ENCODE measurements around the gene TBCE. TPM values are rescaled to one million over a fixed set of nuclear protein-coding genes. Genes with fewer than 3 reads are reported as not detected.

The TBCE gene
- total and polyA plus RNA-seq, 2 experiments from 2014 or later = 21.5 to 43.9 TPM

DNA sequence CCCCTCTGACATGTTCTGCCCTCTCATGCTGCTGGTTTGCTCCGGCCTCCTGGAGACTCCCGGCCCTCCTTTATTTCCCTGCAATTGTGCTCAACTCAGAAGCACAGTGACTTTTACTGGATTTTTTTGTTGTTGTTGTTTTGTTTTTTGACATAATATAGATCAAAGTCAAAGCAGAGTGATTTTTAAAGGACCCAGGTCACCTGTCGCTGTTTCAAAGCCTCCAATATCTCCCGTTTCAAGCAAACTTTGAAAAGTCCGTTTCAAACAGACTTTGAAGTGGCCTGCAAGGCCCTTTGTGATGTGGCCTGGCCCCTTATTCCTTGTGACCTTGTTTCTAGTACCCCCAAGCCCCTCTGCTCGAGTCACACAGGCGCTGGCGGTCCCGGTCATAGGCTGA, 58.1 kb downstream of the TBCE start:
- H3K4me2 ChIP-seq = no peak overlapping the region
- no peak overlapping the region for H3K4me3 ChIP-seq
- TF ChIP-seq, protein P1, sequence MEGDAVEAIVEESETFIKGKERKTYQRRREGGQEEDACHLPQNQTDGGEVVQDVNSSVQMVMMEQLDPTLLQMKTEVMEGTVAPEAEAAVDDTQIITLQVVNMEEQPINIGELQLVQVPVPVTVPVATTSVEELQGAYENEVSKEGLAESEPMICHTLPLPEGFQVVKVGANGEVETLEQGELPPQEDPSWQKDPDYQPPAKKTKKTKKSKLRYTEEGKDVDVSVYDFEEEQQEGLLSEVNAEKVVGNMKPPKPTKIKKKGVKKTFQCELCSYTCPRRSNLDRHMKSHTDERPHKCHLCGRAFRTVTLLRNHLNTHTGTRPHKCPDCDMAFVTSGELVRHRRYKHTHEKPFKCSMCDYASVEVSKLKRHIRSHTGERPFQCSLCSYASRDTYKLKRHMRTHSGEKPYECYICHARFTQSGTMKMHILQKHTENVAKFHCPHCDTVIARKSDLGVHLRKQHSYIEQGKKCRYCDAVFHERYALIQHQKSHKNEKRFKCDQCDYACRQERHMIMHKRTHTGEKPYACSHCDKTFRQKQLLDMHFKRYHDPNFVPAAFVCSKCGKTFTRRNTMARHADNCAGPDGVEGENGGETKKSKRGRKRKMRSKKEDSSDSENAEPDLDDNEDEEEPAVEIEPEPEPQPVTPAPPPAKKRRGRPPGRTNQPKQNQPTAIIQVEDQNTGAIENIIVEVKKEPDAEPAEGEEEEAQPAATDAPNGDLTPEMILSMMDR (IDR thresholded peaks at IDR 0.05; ENCODE audit: poor library complexity) = no peak
- TF ChIP-seq EZH2phosphoT487 (IDR thresholded peaks at IDR 0.05; ENCODE audit: low read depth, severe bottlenecking, unreplicated experiment) (no peak), EZH2 (IDR thresholded peaks at IDR 0.05; ENCODE audit: borderline replicate concordance) (no peak)
- H3K4me1 ChIP-seq (ENCODE audit: insufficient read depth) = no peaks in the 10 kb centered on the region
- no peak overlapping the region for H2AFZ ChIP-seq
- H4K20me1 ChIP-seq (ENCODE audit: insufficient read depth, poor library complexity, severe bottlenecking) = no peaks in the 10 kb centered on the region
- no peaks in the 10 kb centered on the region for H3K36me3 ChIP-seq (replicated peaks; ENCODE audit: insufficient read depth, low read depth)
- no peaks in the 10 kb centered on the region for H3K9me3 ChIP-seq (ENCODE audit: low read depth)
- H3K9me2 ChIP-seq (replicated peaks; ENCODE audit: insufficient read depth) = no peaks in the 10 kb centered on the region
- no peak for DNase-seq (ENCODE audit: low spot score)
- 94% methylated on average over 9 of the region's 9 CpGs for WGBS (ENCODE audit: low lambda C conversion rate, missing lambda C conversion rate)
- H3K27ac ChIP-seq = no peak overlapping the region
- H3K79me2 ChIP-seq = peaks cover 4% of the 10 kb centered on the region
- H3K27me3 ChIP-seq = no peaks in the 10 kb centered on the region

DNA sequence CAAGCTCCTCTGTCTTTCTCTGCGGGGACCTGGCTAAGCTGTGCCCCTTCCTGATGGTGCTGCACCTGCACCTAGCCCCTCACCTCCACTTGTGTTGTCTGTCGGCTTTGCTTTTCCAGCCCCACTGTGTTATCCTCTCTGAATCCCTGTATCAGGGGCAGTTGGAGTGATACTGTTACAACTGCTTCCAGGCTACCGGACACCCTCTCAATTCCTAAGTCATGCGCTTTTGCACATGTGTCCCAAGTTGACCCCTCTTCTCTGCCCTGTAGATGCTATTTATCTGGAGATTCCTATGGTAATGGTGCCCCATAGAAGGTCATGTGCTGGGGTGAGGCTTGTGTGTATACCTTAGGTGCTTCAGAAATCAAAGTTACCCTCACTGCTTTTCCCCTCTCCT, 58.9 kb downstream of the TBCE start:
- Histone ChIP-seq H3K36me3 (replicated peaks; ENCODE audit: insufficient read depth, low read depth) (no peaks in the 10 kb centered on the region), H3K9me2 (replicated peaks; ENCODE audit: insufficient read depth) (no peaks in the 10 kb centered on the region), H3K4me1 (ENCODE audit: insufficient read depth) (no peaks in the 10 kb centered on the region), H3K4me3 (no peak overlapping the region), H2AFZ (no peak overlapping the region), H3K79me2 (no peaks in the 10 kb centered on the region), H4K20me1 (ENCODE audit: insufficient read depth, poor library complexity, severe bottlenecking) (no peaks in the 10 kb centered on the region), H3K4me2 (no peak overlapping the region), H3K27me3 (no peaks in the 10 kb centered on the region), H3K27ac (no peak overlapping the region), H3K9me3 (ENCODE audit: low read depth) (no peaks in the 10 kb centered on the region)
- no peak for DNase-seq (ENCODE audit: low spot score)
- 94% methylated on average over 4 of the region's 4 CpGs for WGBS (ENCODE audit: low lambda C conversion rate, missing lambda C conversion rate)
- no peak for TF ChIP-seq EZH2 (IDR thresholded peaks at IDR 0.05; ENCODE audit: borderline replicate concordance)
- TF ChIP-seq, protein P1 (IDR thresholded peaks at IDR 0.05; ENCODE audit: poor library complexity) = no peak
- TF ChIP-seq EZH2phosphoT487 (IDR thresholded peaks at IDR 0.05; ENCODE audit: low read depth, severe bottlenecking, unreplicated experiment) = no peak

DNA sequence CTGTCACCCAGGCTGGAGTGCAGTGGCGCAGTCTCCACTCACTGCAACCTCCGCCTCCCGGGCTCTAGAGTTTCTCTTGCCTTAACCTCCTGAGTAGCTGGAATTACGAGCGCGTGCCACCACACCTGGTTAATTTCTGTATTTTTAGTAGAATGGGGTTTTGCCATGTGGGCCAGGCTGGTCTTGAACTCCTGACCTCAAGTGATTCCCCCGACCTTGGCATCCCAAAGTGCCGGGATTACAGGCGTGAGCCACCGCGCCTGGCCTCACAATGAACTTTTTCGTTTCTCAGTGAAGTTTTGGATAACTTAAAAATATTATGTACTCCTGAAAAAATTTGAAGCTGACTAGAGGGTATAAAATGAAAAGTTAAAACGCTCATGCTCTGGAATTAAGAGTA, 59.5 kb downstream of the TBCE start:
- TF ChIP-seq EZH2phosphoT487 (IDR thresholded peaks at IDR 0.05; ENCODE audit: low read depth, severe bottlenecking, unreplicated experiment) = no peak
- H3K36me3 ChIP-seq (replicated peaks; ENCODE audit: insufficient read depth, low read depth) = no peaks in the 10 kb centered on the region
- no peaks in the 10 kb centered on the region for H3K9me2 ChIP-seq (replicated peaks; ENCODE audit: insufficient read depth)
- no peaks in the 10 kb centered on the region for H4K20me1 ChIP-seq (ENCODE audit: insufficient read depth, poor library complexity, severe bottlenecking)
- no peak overlapping the region for H3K27ac ChIP-seq
- H2AFZ ChIP-seq = no peak overlapping the region
- H3K27me3 ChIP-seq = no peaks in the 10 kb centered on the region
- H3K4me1 ChIP-seq (ENCODE audit: insufficient read depth) = no peaks in the 10 kb centered on the region
- no peaks in the 10 kb centered on the region for H3K9me3 ChIP-seq (ENCODE audit: low read depth)
- no peaks in the 10 kb centered on the region for H3K79me2 ChIP-seq
- DNase-seq (ENCODE audit: low spot score) = no peak
- H3K4me2 ChIP-seq = no peak overlapping the region
- H3K4me3 ChIP-seq = no peak overlapping the region
- 96% methylated on average over 13 of the region's 13 CpGs for WGBS (ENCODE audit: low lambda C conversion rate, missing lambda C conversion rate)

DNA sequence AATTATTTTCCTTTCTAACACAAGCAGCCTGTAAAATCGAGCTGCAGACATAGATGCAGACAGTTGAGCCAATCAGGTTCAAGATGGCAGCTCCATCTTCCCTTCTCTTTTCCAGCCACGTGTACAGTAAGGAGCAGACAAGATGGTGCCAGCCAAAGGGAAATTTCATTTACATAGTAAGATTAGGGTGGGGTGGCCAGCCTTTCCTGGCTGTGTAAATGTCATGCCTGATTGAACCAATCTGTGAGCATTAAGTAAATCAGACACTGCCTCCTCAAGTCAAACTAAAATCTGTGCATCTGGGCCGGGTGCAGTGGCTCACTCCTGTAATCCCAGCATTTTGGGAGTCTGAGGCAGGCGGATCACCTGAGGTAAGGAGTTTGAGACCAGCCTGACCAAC, 60.2 kb downstream of the TBCE start:
- Histone ChIP-seq H3K4me2 (no peak overlapping the region), H3K36me3 (replicated peaks; ENCODE audit: insufficient read depth, low read depth) (no peaks in the 10 kb centered on the region), H2AFZ (no peak overlapping the region), H3K9me2 (replicated peaks; ENCODE audit: insufficient read depth) (no peaks in the 10 kb centered on the region), H3K79me2 (no peaks in the 10 kb centered on the region), H3K27me3 (no peaks in the 10 kb centered on the region), H3K27ac (no peak overlapping the region), H3K4me3 (no peak overlapping the region), H4K20me1 (ENCODE audit: insufficient read depth, poor library complexity, severe bottlenecking) (no peaks in the 10 kb centered on the region), H3K4me1 (ENCODE audit: insufficient read depth) (no peaks in the 10 kb centered on the region), H3K9me3 (ENCODE audit: low read depth) (no peaks in the 10 kb centered on the region)
- TF ChIP-seq, protein P1 (IDR thresholded peaks at IDR 0.05; ENCODE audit: poor library complexity) = no peak
- TF ChIP-seq EZH2 (IDR thresholded peaks at IDR 0.05; ENCODE audit: borderline replicate concordance) (no peak), EZH2phosphoT487 (IDR thresholded peaks at IDR 0.05; ENCODE audit: low read depth, severe bottlenecking, unreplicated experiment) (no peak)
- WGBS (ENCODE audit: low lambda C conversion rate, missing lambda C conversion rate) = 82% methylated on average over 4 of the region's 4 CpGs
- DNase-seq (ENCODE audit: low spot score) = no peak

Data from hepatocyte (in vitro differentiated cells).